HCT116 (cell line): Measurements from ENCODE around the gene MYO3B.

Source experiments
- CEBPB ChIP-seq: IDR thresholded peaks from 2 replicates; pipeline ENCODE4 v1.6.1; 2012; ENCODE audit warnings: low read depth
- CTCF ChIP-seq, 3 experiments: fragments of 200-600 bp in 1 of 3; sonication (generic) in 1 of 3; IDR thresholded peaks in 2 of 3; conservative IDR thresholded peaks in 1 of 3; 2 replicates each; pipeline ENCODE4 v1.5.1; 2012 to 2017; ENCODE audit warnings: low read depth in 2 of 3, low read length in 2 of 3, antibody characterized with exemption in 1 of 3, borderline replicate concordance in 1 of 3, control low read depth in 1 of 3, mild to moderate bottlenecking in 1 of 3, mixed read lengths in 1 of 3, mixed run types in 1 of 3, moderate library complexity in 1 of 3; ENCODE audit not compliant: insufficient read depth in 1 of 3
- ELF1 ChIP-seq: IDR thresholded peaks from 2 replicates; pipeline ENCODE4 v1.6.1; 2012; ENCODE audit warnings: low read depth, borderline replicate concordance
- EZH2 ChIP-seq: fragments of 200-600 bp; sonication (generic); IDR thresholded peaks from 2 replicates; pipeline ENCODE4 v1.6.1; 2017; ENCODE audit warnings: antibody characterized with exemption, mixed run types
- EZH2phosphoT487 ChIP-seq: fragments of 200-600 bp; IDR thresholded peaks from 2 replicates; pipeline ENCODE4 v1.6.1; 2018; ENCODE audit warnings: antibody characterized with exemption, borderline replicate concordance
- POLR2A ChIP-seq: IDR thresholded peaks from 2 replicates; pipeline ENCODE4 v1.7.0; 2011; ENCODE audit warnings: borderline replicate concordance; ENCODE audit not compliant: insufficient read depth, insufficient read length; ENCODE audit errors: extremely low read depth
- POLR2AphosphoS5 ChIP-seq: IDR thresholded peaks from 2 replicates; pipeline ENCODE4 v1.6.1; 2011; ENCODE audit warnings: mild to moderate bottlenecking, low read depth, low read length, moderate library complexity
- RAD21 ChIP-seq: IDR thresholded peaks from 2 replicates; pipeline ENCODE4 v1.6.1; 2012; ENCODE audit warnings: low read depth, mild to moderate bottlenecking
- SIN3A ChIP-seq: IDR thresholded peaks from 2 replicates; pipeline ENCODE4 v1.6.1; 2012; ENCODE audit warnings: low read depth
- TF ChIP-seq, protein P1 (sequence below): IDR thresholded peaks from 2 replicates; pipeline ENCODE4 v1.6.1; 2012; ENCODE audit warnings: low read depth

- no peak for TF ChIP-seq CTCF (IDR thresholded peaks at IDR 0.05 in 2 of 3, conservative IDR thresholded peaks at IDR 0.05 in 1 of 3; ENCODE audit: borderline replicate concordance in 1 of 3, insufficient read depth in 1 of 3, low read depth in 2 of 3, low read length in 2 of 3)
- TF ChIP-seq POLR2A: no peak
- TF ChIP-seq EZH2phosphoT487: no peak
- TF ChIP-seq EZH2: no peak
- TF ChIP-seq RAD21: no peak
- TF ChIP-seq CEBPB: no peak
- TF ChIP-seq, protein P1, sequence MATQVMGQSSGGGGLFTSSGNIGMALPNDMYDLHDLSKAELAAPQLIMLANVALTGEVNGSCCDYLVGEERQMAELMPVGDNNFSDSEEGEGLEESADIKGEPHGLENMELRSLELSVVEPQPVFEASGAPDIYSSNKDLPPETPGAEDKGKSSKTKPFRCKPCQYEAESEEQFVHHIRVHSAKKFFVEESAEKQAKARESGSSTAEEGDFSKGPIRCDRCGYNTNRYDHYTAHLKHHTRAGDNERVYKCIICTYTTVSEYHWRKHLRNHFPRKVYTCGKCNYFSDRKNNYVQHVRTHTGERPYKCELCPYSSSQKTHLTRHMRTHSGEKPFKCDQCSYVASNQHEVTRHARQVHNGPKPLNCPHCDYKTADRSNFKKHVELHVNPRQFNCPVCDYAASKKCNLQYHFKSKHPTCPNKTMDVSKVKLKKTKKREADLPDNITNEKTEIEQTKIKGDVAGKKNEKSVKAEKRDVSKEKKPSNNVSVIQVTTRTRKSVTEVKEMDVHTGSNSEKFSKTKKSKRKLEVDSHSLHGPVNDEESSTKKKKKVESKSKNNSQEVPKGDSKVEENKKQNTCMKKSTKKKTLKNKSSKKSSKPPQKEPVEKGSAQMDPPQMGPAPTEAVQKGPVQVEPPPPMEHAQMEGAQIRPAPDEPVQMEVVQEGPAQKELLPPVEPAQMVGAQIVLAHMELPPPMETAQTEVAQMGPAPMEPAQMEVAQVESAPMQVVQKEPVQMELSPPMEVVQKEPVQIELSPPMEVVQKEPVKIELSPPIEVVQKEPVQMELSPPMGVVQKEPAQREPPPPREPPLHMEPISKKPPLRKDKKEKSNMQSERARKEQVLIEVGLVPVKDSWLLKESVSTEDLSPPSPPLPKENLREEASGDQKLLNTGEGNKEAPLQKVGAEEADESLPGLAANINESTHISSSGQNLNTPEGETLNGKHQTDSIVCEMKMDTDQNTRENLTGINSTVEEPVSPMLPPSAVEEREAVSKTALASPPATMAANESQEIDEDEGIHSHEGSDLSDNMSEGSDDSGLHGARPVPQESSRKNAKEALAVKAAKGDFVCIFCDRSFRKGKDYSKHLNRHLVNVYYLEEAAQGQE: no peak
- TF ChIP-seq POLR2AphosphoS5: no peak
- no peak for TF ChIP-seq ELF1
- TF ChIP-seq SIN3A: no peak
Measured at GRCh38 chr2:170221317-170222288, 43.7 kb downstream of the MYO3B start.
